Smooth muscle cell (in vitro differentiated cells): Measurements from ENCODE around the gene GNB1L. TPM values are rescaled to one million over a fixed set of nuclear protein-coding genes. Genes with fewer than 3 reads are reported as not detected.
"Not testable (repeated sequence)": the region's sequence is repeated elsewhere in the genome, so short reads cannot be mapped to it uniquely, and the experiment has no call there.

Experiments
- DNase-seq: peaks from one replicate; lab custom pipeline; 2025; ENCODE audit not compliant: unreplicated experiment; lab: John Stamatoyannopoulos, UW
- H2AFZ ChIP-seq: fragments of 200-600 bp; sonication (generic); 2 replicates; pipeline ENCODE4 v1.6.0; 2016; ENCODE audit warnings: antibody characterized with exemption, low read depth, mild to moderate bottlenecking
- H3F3A ChIP-seq: fragments of 200-600 bp; sonication (generic); 2 replicates; pipeline ENCODE4 v1.6.0; 2017; ENCODE audit warnings: antibody characterized with exemption, low read depth
- H3K27ac ChIP-seq: fragments of 200-600 bp; sonication (generic); 2 replicates; pipeline ENCODE4 v1.5.1; 2016; ENCODE audit warnings: low read depth, mild to moderate bottlenecking
- H3K27me3 ChIP-seq: fragments of 200-600 bp; sonication (generic); 2 replicates; pipeline ENCODE4 v1.6.1; 2016; ENCODE audit warnings: low read depth, mild to moderate bottlenecking
- H3K36me3 ChIP-seq: fragments of 200-600 bp; sonication (generic); 2 replicates; pipeline ENCODE4 v1.5.1; 2016; ENCODE audit warnings: low read depth
- H3K4me1 ChIP-seq: fragments of 200-600 bp; sonication (generic); 2 replicates; pipeline ENCODE4 v1.5.1; 2016; ENCODE audit warnings: low read depth
- H3K4me2 ChIP-seq: fragments of 200-600 bp; sonication (generic); 2 replicates; pipeline ENCODE4 v1.6.0; 2016; ENCODE audit warnings: mild to moderate bottlenecking
- H3K4me3 ChIP-seq: fragments of 200-600 bp; sonication (generic); 2 replicates; pipeline ENCODE4 v1.5.1; 2016; ENCODE audit warnings: mild to moderate bottlenecking
- H3K79me2 ChIP-seq: fragments of 200-600 bp; sonication (generic); 2 replicates; pipeline ENCODE4 v1.6.0; 2016; ENCODE audit warnings: low read depth, mild to moderate bottlenecking
- H3K9ac ChIP-seq: fragments of 200-600 bp; sonication (generic); 2 replicates; pipeline ENCODE4 v1.6.0; 2016; ENCODE audit warnings: low read depth
- H3K9me3 ChIP-seq: fragments of 200-600 bp; sonication (generic); replicated peaks from 2 replicates; pipeline ENCODE4 v1.5.1; 2016; ENCODE audit warnings: low read depth
- H4K20me1 ChIP-seq: fragments of 200-600 bp; sonication (generic); 2 replicates; pipeline ENCODE4 v1.6.0; 2016; ENCODE audit warnings: low read depth
- CTCF ChIP-seq: fragments of 200-600 bp; sonication (generic); IDR thresholded peaks from 2 replicates; pipeline ENCODE4 v1.5.1; 2017; ENCODE audit warnings: borderline replicate concordance, mild to moderate bottlenecking, antibody characterized with exemption; ENCODE audit not compliant: insufficient read depth, poor library complexity, severe bottlenecking
- WGBS: methylation state at CpG from one replicate; pipeline ENCODE4 v1.1.7; 2016; ENCODE audit warnings: low lambda C conversion rate; 5-methylcytosine and 5-hydroxymethylcytosine counted together
- polyA plus RNA-seq: library from polyadenylated mRNA; unstranded; fragments of >200 nt; fragmentation: Nextera tagmentation; extraction: Ambion mirVana; gene quantifications from 2 replicates; pipeline ENCODE4 v1.2.1, GENCODE V29; 2016
- total RNA-seq: library from RNA; depleted of rRNA; stranded (reverse); fragments of >200 nt; gene quantifications from 2 replicates; pipeline ENCODE4 v1.2.3, GENCODE V29; 2014

Gene GNB1L
- total and polyA plus RNA-seq, 2 experiments from 2014 or later = 4.1 to 7.4 TPM

GRCh38 chr22:19795617-19796008 lies 59.1 kb downstream of the GNB1L start:
- H3K4me2 ChIP-seq = no peak overlapping the region
- no peaks in the 10 kb centered on the region for H3K36me3 ChIP-seq
- no peak overlapping the region for H3K9ac ChIP-seq
- no peak overlapping the region for H2AFZ ChIP-seq
- no peaks in the 10 kb centered on the region for H3K27me3 ChIP-seq
- H3K4me3 ChIP-seq = no peak overlapping the region
- H3K79me2 ChIP-seq = no peaks in the 10 kb centered on the region
- TF ChIP-seq CTCF = no peak
- H3F3A ChIP-seq = no peaks in the 10 kb centered on the region
- no peaks in the 10 kb centered on the region for H3K4me1 ChIP-seq
- DNase-seq = no peak
- no peak overlapping the region for H3K27ac ChIP-seq
- H4K20me1 ChIP-seq = no peaks in the 10 kb centered on the region
- H3K9me3 ChIP-seq = no peaks in the 10 kb centered on the region
- WGBS = 96% methylated on average over 6 of the region's 6 CpGs

GRCh38 chr22:19793661-19794310 lies 60.9 kb downstream of the GNB1L start:
- no peaks in the 10 kb centered on the region for H4K20me1 ChIP-seq
- H3K27ac ChIP-seq = no peak overlapping the region
- no peak for DNase-seq
- H3K9me3 ChIP-seq = no peaks in the 10 kb centered on the region
- no peaks in the 10 kb centered on the region for H3F3A ChIP-seq
- H3K4me2 ChIP-seq = no peak overlapping the region
- no peaks in the 10 kb centered on the region for H3K79me2 ChIP-seq
- no peaks in the 10 kb centered on the region for H3K36me3 ChIP-seq
- WGBS = 89% methylated on average over 2 of the region's 2 CpGs
- no peak for TF ChIP-seq CTCF
- H3K4me1 ChIP-seq = no peaks in the 10 kb centered on the region
- H3K9ac ChIP-seq = no peak overlapping the region
- no peak overlapping the region for H2AFZ ChIP-seq
- no peaks in the 10 kb centered on the region for H3K27me3 ChIP-seq
- H3K4me3 ChIP-seq = no peak overlapping the region

GRCh38 chr22:19793161-19793560 lies 61.5 kb downstream of the GNB1L start:
- no peaks in the 10 kb centered on the region for H3F3A ChIP-seq
- H3K4me2 ChIP-seq = no peak overlapping the region
- no peak overlapping the region for H3K27ac ChIP-seq
- DNase-seq = no peak
- H2AFZ ChIP-seq = no peak overlapping the region
- TF ChIP-seq CTCF = no peak
- H3K9ac ChIP-seq = no peak overlapping the region
- no peaks in the 10 kb centered on the region for H3K36me3 ChIP-seq
- no peaks in the 10 kb centered on the region for H3K4me1 ChIP-seq
- no peaks in the 10 kb centered on the region for H4K20me1 ChIP-seq
- 77% methylated on average over 2 of the region's 2 CpGs for WGBS
- H3K79me2 ChIP-seq = no peaks in the 10 kb centered on the region
- no peak overlapping the region for H3K4me3 ChIP-seq
- H3K27me3 ChIP-seq = no peaks in the 10 kb centered on the region
- no peaks in the 10 kb centered on the region for H3K9me3 ChIP-seq

GRCh38 chr22:19792383-19792896 lies 62.2 kb downstream of the GNB1L start:
- not testable (repeated sequence) for H3F3A ChIP-seq, H3K9me3 ChIP-seq, H3K36me3 ChIP-seq, H3K4me1 ChIP-seq, H3K9ac ChIP-seq, H3K4me2 ChIP-seq, H2AFZ ChIP-seq, H3K27ac ChIP-seq, H4K20me1 ChIP-seq, DNase-seq, H3K4me3 ChIP-seq, H3K27me3 ChIP-seq, H3K79me2 ChIP-seq
- whole genome bisulfite sequencing = 93% methylated on average over 13 of the region's 13 CpGs
